ENCODE results near the gene ALK.

GRCh38 chr2:29263886-29264285, 657.5 kb downstream of the ALK start:
- TF ChIP-seq CTCF (IDR thresholded peaks at IDR 0.05) (no peak), POLR2A (IDR thresholded peaks at IDR 0.05) (no peak), EP300 (IDR thresholded peaks at IDR 0.05) (no peak)
